GM19455 (cell line): ENCODE measurements around the gene NCCRP1.

Experiments
- ATAC-seq: cut with Tn5 transposase; IDR thresholded peaks from one replicate; pipeline ENCODE4 v1.9.1; 2021; ENCODE audit not compliant: unreplicated experiment

Gene NCCRP1

GRCh38 chr19:39178296-39179006, 18.3 kb upstream of the NCCRP1 start:
- no peak for ATAC-seq

GRCh38 chr19:39179754-39180153, 17.0 kb upstream of the NCCRP1 start:
- ATAC-seq: no peak

GRCh38 chr19:39180749-39181148, 16.0 kb upstream of the NCCRP1 start:
- ATAC-seq: no peak

- no peak for ATAC-seq
Observed at GRCh38 chr19:39181500-39182173, 15.1 kb upstream of the NCCRP1 start.

- no peak for ATAC-seq
Observed at GRCh38 chr19:39182174-39182505, 14.6 kb upstream of the NCCRP1 start.

- ATAC-seq: no peak
Observed at GRCh38 chr19:39183104-39183503, 13.7 kb upstream of the NCCRP1 start.

- ATAC-seq: no peak
Observed at GRCh38 chr19:39186391-39186790, 10.4 kb upstream of the NCCRP1 start.

GRCh38 chr19:39187552-39187943, 9.2 kb upstream of the NCCRP1 start:
- no peak for ATAC-seq

- no peak for ATAC-seq
Observed at GRCh38 chr19:39188960-39189359, 7.8 kb upstream of the NCCRP1 start.

GRCh38 chr19:39190768-39191167, 6.0 kb upstream of the NCCRP1 start:
- no peak for ATAC-seq

- ATAC-seq: no peak
Observed at GRCh38 chr19:39192846-39193245, 3.9 kb upstream of the NCCRP1 start.

- no peak for ATAC-seq
Observed at GRCh38 chr19:39193803-39194202, 3.0 kb upstream of the NCCRP1 start.

GRCh38 chr19:39194832-39195542, 1.8 kb upstream of the NCCRP1 start:
- ATAC-seq: no peak

GRCh38 chr19:39195755-39196154, 1.0 kb upstream of the NCCRP1 start:
- no peak for ATAC-seq

- ATAC-seq: no peak
Observed at GRCh38 chr19:39196320-39196719, 444 bp upstream of the NCCRP1 start.

- no peak for ATAC-seq
Observed at GRCh38 chr19:39197808-39198207, 1.0 kb downstream of the NCCRP1 start.

- no peak for ATAC-seq
Observed at GRCh38 chr19:39199025-39199424, 2.3 kb downstream of the NCCRP1 start.

- ATAC-seq: no peak
Observed at GRCh38 chr19:39200066-39200802, 3.5 kb downstream of the NCCRP1 start.

GRCh38 chr19:39200803-39201115, 4.0 kb downstream of the NCCRP1 start:
- no peak for ATAC-seq

- no peak for ATAC-seq
Observed at GRCh38 chr19:39202998-39203355, 6.2 kb downstream of the NCCRP1 start.

GRCh38 chr19:39203372-39204341, 6.9 kb downstream of the NCCRP1 start, which contains the start of gene SYCN:
Gene SYCN (minus strand): TSS chr19:39204263. CDS start chr19:39204254, 9 bp downstream.
- ATAC-seq: no peak
